Activated T-helper 1 cell treated with Interleukin-2 at 50 U/mL for 16 hours (primary cell): ENCODE data around the gene TEX36.
"Not testable (repeated sequence)": the region's sequence is repeated elsewhere in the genome, so short reads cannot be mapped to it uniquely, and the experiment has no call there.

Experiments
- DNase-seq: peaks from one replicate; pipeline ENCODE4 v3.0.0-alpha.2; 2020; ENCODE audit warnings: low read depth

TEX36 gene

GRCh38 chr10:125629758-125630376 is 53.1 kb downstream of the TEX36 start:
- no peak for DNase-seq

GRCh38 chr10:125628104-125629049 is 54.6 kb downstream of the TEX36 start:
- no peak for DNase-seq

DNA sequence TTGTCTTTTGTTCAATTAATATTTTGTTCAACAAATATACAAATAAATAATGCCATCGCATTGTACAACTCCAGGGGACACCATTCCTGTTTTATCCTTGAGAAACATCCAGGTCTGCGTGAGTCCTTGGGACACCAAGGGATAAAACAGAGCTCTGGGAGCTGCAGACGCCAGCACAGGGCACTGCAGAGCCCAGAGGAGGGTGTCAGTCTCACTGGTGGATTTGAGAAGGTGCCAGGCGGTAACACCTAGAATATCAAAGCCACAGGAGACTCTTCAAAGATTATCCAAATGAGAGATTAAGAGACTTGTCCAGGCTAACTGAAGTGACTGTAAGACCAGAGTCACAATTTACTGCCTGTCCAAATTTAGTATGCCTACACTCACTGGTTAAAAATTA is 55.3 kb downstream of the TEX36 start:
- DNase-seq, result no peak

DNA sequence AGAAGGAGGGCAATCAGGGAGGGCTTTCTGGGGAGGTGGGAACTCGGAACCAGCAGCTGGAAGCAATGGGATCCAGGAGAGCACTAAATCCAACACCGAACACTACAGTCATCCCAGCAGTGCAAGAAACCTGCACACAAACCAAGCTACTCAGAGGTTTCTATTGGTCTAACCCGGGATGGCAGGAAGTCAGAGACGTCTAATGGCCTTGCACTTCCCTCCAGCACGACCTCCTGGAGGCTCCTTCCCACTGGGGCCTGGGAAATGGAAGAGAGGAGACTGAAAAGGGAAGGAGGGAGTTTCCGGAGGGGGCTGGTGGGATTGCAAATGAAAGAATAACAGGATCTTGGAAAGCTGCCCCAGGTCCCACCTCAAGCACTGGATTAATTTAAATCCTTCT is 56.3 kb downstream of the TEX36 start:
- no peak for DNase-seq

DNA sequence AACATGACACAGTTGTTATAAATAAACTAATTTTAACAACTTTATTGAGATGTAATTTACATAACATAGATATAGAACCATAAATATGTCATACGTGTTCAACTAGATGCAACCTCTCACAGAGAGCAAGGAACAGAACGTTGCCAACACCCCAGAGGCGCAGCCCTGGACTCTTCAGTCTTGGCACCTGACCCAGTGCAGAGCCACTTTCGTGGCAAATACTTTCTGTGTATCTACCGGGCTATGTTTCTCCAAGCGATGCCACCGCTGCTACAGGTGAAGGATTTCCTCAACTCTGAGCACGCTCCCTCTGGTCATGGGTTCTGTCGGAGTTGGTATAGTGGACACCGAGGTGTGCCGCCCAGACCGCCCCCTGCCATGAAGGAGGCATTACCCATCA is 57.4 kb downstream of the TEX36 start:
- no peak for DNase-seq

- DNase-seq, result no peak
Observed at GRCh38 chr10:125624800-125625199, 58.2 kb downstream of the TEX36 start.

GRCh38 chr10:125621052-125621451 is 61.9 kb downstream of the TEX36 start:
- no peak for DNase-seq

- DNase-seq, result no peak
Observed at GRCh38 chr10:125620401-125620800, 62.6 kb downstream of the TEX36 start.

DNA sequence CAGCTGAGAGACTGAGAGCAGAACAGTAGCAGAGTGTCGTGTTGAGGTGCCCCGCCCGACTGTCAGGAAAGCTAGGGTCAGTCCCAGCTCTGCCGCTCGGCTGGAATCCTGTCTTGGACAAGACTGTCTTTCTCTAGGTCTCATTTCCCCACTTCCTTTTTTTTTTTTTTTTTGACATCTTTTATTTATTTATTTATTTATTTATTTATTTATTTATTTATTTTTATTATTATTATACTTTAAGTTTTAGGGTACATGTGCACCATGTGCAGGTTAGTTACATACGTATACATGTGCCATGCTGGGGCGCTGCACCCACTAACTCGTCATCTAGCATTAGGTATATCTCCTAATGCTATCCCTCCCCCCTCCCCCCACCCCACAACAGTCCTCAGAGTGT is 69.9 kb downstream of the TEX36 start:
- DNase-seq, result not testable (repeated sequence)

GRCh38 chr10:125611756-125612155 is 71.2 kb downstream of the TEX36 start:
- no peak for DNase-seq

DNA sequence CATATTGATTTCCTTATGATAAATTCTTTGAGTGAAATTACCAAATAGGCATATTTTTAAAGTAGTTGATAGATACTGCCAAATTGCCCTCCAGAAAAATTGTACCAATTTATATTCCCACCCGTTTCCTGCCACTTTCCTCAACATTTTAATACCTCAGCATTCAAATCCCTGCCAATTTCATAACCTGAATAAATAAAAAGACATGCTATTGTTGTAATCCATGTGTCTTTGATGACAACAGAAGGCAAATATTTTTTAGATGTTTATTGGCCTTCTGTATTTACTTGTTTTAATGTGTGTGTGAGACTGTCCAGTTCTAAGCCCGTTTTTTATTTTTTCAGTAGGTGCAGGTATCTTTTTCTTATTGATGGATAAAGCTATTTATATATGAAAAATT is 71.7 kb downstream of the TEX36 start:
- no peak for DNase-seq

- no peak for DNase-seq
Observed at GRCh38 chr10:125609859-125610258, 73.1 kb downstream of the TEX36 start.

- DNase-seq, result no peak
Observed at GRCh38 chr10:125608474-125608873, 74.5 kb downstream of the TEX36 start.

DNA sequence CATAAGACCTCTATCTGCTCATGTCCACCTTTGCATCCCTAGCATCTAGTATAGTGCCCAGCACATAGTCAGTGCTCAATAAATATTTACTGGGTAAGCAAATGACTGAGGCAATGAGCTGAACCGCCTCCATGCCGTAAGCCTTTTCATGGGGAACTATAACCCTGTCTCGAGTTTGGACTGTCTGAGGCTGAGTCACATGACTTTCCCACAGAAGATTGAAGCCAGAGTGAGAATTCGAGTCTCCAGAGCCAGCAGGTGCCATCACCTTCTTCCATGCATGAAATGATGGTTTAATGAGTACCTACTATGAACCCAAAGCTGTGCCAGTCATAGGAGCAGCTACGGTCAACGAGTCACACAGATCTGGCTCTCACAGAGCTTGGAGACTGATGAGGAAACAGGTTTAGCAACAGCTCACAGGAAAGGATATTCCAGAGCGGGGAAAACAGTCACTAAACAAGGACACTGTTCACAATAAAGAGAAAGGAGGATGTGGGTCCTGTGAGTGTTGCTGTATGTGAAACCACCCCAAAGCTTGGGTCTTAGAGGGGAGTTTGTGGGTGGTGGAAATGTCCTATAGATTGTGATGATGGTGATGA is 75.2 kb downstream of the TEX36 start:
- no peak for DNase-seq

DNA sequence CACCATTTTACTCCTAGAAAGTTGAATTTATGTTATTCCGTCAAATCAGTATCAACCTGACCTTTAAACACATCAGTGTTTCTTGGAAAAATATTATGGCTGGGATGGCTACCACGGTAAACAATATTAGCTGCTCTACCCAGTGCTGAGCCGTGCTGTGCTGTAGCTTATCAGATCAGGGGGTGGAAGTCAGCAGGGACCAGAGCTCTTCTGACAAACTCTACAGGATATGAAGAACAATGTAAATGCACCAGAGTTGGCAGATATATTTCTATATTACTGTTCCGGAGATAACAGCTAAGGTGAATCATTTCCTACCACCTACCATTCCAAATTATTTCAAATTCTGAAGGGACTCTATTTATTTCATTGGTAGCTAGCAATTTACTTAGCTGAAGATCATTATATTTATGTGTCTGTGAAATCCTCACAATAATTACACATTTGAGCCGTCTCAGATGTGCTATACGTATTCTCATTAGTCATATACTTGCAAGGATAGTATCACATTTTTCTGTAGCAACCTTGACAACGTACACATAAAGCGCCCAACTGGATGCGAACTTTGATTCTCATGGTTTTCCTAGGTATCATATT is 76.5 kb downstream of the TEX36 start:
- DNase-seq, result no peak
